BLaER1 treated with 17β-estradiol and CSF1 and Interleukin-3, amounts not matched to agents 10 nM and 100 nM (cell line): ENCODE data around the gene MRAS.
"Not testable (repeated sequence)": the region's sequence is repeated elsewhere in the genome, so short reads cannot be mapped to it uniquely, and the experiment has no call there.

Experiments used
- H3K27ac ChIP-seq, 11 experiments: shearing (Covaris generic); formaldehyde crosslinking; 2 replicates each; pipeline ENCODE4 v1.8.1; 2022
- H3K27me3 ChIP-seq, 11 experiments: shearing (Covaris generic); formaldehyde crosslinking; 2 replicates each; pipeline ENCODE4 v1.8.1; 2022
- H3K36me3 ChIP-seq, 11 experiments: shearing (Covaris generic); formaldehyde crosslinking; 2 replicates each; pipeline ENCODE4 v1.8.1; 2022
- H3K4me1 ChIP-seq, 10 experiments: shearing (Covaris generic); formaldehyde crosslinking; 2 replicates each; pipeline ENCODE4 v1.8.1; 2022
- H3K4me2 ChIP-seq, 11 experiments: shearing (Covaris generic); formaldehyde crosslinking; 2 replicates each; pipeline ENCODE4 v1.8.1; 2022
- H3K4me3 ChIP-seq, 10 experiments: shearing (Covaris generic); formaldehyde crosslinking; 2 replicates each; pipeline ENCODE4 v1.8.1; 2022
- H3K9ac ChIP-seq, 11 experiments: shearing (Covaris generic); formaldehyde crosslinking; 2 replicates each; pipeline ENCODE4 v1.8.1; 2022
- H3K9me3 ChIP-seq, 11 experiments: shearing (Covaris generic); formaldehyde crosslinking; replicated peaks in 1 of 11; 2 replicates each; pipeline ENCODE4 v1.8.1; 2022
- H4K20me1 ChIP-seq, 11 experiments: shearing (Covaris generic); formaldehyde crosslinking; 2 replicates each; pipeline ENCODE4 v1.8.1; 2022
- Cebpa-rat ChIP-seq, 11 experiments: shearing (Covaris generic); IDR thresholded peaks; 2 replicates each; pipeline ENCODE4 v1.8.1; 2022

Gene MRAS

DNA sequence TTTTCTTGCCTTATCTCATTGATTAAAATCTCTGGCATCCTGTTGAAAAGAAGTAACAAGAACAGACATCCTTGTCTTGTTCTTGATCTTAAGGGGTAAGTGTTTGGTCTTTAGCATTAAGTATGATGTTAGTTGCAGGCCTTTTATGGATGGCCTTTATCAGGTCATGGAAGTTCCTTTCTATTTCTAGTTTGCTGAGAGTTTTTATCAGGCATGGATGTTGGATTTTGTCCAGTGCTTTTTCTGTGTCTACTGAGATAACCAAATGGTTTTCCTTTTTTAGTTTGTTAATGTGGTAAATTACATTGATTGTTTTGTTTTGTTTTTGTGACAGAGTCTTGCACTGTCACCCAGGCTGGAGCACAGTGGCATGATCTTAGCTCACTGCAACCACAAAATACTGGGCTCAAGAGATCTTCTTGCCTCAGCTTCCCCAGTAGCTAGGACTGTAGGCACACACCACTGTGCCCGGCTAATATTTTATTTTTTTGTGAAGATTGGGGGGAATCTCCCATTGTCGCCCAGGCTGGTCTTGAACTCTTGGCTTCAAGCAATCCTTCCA lies 26.3 kb downstream of the MRAS start:
- Histone ChIP-seq H3K36me3 (peaks cover 0 to 12% (median 0%) of the 10 kb centered on the region in 11 experiments; a peak in 2 of 22 replicates), H3K4me3 (no peak overlapping the region), H3K27ac (no peak overlapping the region), H4K20me1 (no peaks in the 10 kb centered on the region), H3K9me3 (peaks cover 0 to 18% (median 0%) of the 10 kb centered on the region in 11 experiments; a peak in 4 of 22 replicates), H3K9ac (no peak overlapping the region), H3K4me2 (peak overlapping the region in 2 of 11 experiments; percentile 38 to 54; a peak in 4 of 22 replicates), H3K27me3 (no peaks in the 10 kb centered on the region), H3K4me1 (peaks cover 9 to 79% (median 14%) of the 10 kb centered on the region in 10 experiments; a peak in 19 of 20 replicates)
- TF ChIP-seq Cebpa-rat (IDR thresholded peaks at IDR 0.05), result no peak

DNA sequence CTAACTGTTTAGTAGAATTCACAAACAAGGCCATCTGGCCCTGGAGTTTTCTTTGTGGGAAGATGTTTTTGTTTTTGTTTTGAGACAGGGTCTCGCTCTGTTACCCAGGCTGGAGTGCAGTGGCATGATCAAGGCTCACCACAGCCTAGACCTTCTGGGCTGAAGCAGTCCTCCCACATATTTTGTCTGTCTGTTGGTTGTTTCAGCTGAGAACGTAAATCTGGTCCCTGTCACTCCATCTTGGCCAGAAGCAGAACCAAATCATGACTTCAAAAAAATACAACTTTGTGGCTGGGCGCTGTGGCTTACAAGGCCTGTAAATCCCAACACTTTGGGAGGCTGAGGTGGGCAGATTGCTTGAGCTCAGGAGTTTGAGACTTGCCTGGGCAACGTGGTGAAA lies 27.1 kb downstream of the MRAS start:
- no peak for TF ChIP-seq Cebpa-rat (IDR thresholded peaks at IDR 0.05)
- no peak overlapping the region for H3K27ac ChIP-seq
- peaks cover 0 to 12% (median 0%) of the 10 kb centered on the region in 11 experiments; a peak in 2 of 22 replicates for H3K36me3 ChIP-seq
- H3K9ac ChIP-seq, result no peak overlapping the region
- H3K9me3 ChIP-seq, result peaks cover 0 to 16% (median 0%) of the 10 kb centered on the region in 11 experiments; a peak in 4 of 22 replicates
- H3K4me2 ChIP-seq, result peak overlapping the region in 2 of 11 experiments; percentile 10 to 38; a peak in 3 of 22 replicates
- no peaks in the 10 kb centered on the region for H3K27me3 ChIP-seq
- no peaks in the 10 kb centered on the region for H4K20me1 ChIP-seq
- H3K4me3 ChIP-seq, result no peak overlapping the region
- peaks cover 8 to 71% (median 11%) of the 10 kb centered on the region in 10 experiments; a peak in 19 of 20 replicates for H3K4me1 ChIP-seq

DNA sequence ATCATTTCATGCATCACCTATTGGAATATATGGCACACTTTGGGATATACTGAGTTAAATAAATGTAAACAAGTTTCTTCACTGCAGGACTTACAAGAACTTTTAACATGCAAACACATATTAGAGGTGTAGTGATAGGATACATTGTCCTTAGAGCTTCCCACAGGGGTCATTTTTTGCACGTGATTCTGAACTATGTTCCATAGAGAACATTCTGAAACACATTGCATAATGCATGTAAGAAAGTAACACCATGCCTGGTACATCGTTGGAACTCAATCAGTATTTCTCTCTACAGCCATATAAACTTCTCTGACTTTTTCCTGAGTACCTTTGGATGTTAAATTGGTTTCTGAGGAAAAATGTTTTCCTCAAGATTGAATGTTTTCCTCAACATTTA lies 28.3 kb downstream of the MRAS start:
- Histone ChIP-seq H3K27ac (no peak overlapping the region), H3K4me2 (no peak overlapping the region), H3K4me3 (no peak overlapping the region), H4K20me1 (no peaks in the 10 kb centered on the region), H3K4me1 (peaks cover 3 to 69% (median 5%) of the 10 kb centered on the region in 10 experiments; a peak in 17 of 20 replicates), H3K9me3 (peaks cover 0 to 12% (median 0%) of the 10 kb centered on the region in 11 experiments; a peak in 4 of 22 replicates), H3K9ac (no peak overlapping the region), H3K27me3 (no peaks in the 10 kb centered on the region), H3K36me3 (peaks cover 0 to 12% (median 0%) of the 10 kb centered on the region in 11 experiments; a peak in 2 of 22 replicates)
- no peak for TF ChIP-seq Cebpa-rat (IDR thresholded peaks at IDR 0.05)

GRCh38 chr3:138377212-138377611 lies 28.8 kb downstream of the MRAS start:
- Histone ChIP-seq H3K9me3 (peaks cover 0 to 12% (median 0%) of the 10 kb centered on the region in 11 experiments; a peak in 4 of 22 replicates), H3K36me3 (peaks cover 0 to 12% (median 0%) of the 10 kb centered on the region in 11 experiments; a peak in 2 of 22 replicates), H3K4me1 (peaks cover 0 to 69% (median 2%) of the 10 kb centered on the region in 10 experiments; a peak in 9 of 20 replicates)
- H4K20me1 ChIP-seq, H3K27ac ChIP-seq, H3K27me3 ChIP-seq, H3K4me2 ChIP-seq, H3K9ac ChIP-seq, H3K4me3 ChIP-seq: not testable (repeated sequence)

DNA sequence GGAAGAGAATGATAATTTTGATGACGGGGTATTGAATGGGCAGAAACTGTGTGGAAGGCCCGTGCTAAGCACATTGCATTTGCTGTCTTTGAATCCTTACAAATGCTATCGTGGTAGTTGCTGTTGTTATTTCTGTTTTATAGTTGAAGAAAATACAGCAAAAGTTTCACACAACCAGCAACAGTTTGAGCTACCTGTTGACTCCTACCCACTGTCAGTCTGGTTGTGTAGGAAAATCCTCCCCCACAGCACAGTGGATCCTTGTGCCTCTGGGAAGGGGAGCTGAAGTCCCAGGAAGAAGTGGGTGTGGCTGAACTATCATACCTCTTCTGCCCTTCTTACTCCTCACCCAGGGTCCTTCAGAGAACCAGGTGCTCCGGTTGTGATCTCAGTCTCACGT lies 29.4 kb downstream of the MRAS start:
- peaks cover 0 to 12% (median 0%) of the 10 kb centered on the region in 11 experiments; a peak in 4 of 22 replicates for H3K9me3 ChIP-seq
- H3K4me2 ChIP-seq, result peak overlapping the region in 2 of 11 experiments; percentile 29 to 40; a peak in 4 of 22 replicates
- 0 out of 22 replicates have a peak overlapping the region, but pooled peaks of 1 of the 11 experiments have one; percentile 10 for H3K9ac ChIP-seq
- H3K27ac ChIP-seq, result peak overlapping the region in 1 of 11 experiments; percentile 44; a peak in 3 of 22 replicates
- no peak for TF ChIP-seq Cebpa-rat (IDR thresholded peaks at IDR 0.05)
- H3K36me3 ChIP-seq, result peaks cover 0 to 12% (median 0%) of the 10 kb centered on the region in 11 experiments; a peak in 2 of 22 replicates
- H4K20me1 ChIP-seq, result no peaks in the 10 kb centered on the region
- no peaks in the 10 kb centered on the region for H3K27me3 ChIP-seq
- peaks cover 0 to 69% (median 2%) of the 10 kb centered on the region in 10 experiments; a peak in 7 of 20 replicates for H3K4me1 ChIP-seq
- H3K4me3 ChIP-seq, result no peak overlapping the region

DNA sequence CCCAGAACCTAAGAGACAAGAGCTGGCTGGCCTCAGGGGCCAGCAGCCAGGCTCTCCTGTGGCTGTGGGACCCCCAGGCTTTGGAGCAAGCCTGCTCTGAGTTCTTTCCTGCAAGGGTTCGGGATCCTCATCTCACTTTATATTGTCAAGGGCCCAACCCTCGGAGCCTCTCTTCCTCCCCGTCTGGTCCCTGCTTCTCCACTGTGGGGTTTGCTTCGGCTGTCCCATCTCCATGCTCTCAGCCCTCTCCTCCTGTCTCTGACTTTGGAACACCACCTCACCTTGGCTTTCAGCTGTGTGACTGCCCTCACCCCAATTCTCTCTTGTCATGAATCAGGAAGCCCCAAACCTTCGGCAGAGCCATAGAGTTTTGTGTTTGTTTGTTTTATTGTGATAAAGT lies 30.0 kb downstream of the MRAS start:
- no peaks in the 10 kb centered on the region for H3K27me3 ChIP-seq
- peak overlapping the region in 1 of 11 experiments; percentile 44; a peak in 3 of 22 replicates for H3K27ac ChIP-seq
- H4K20me1 ChIP-seq, result no peaks in the 10 kb centered on the region
- no peak for TF ChIP-seq Cebpa-rat (IDR thresholded peaks at IDR 0.05)
- peaks cover 0 to 12% (median 0%) of the 10 kb centered on the region in 11 experiments; a peak in 4 of 22 replicates for H3K9me3 ChIP-seq
- H3K4me3 ChIP-seq, result no peak overlapping the region
- H3K4me1 ChIP-seq, result peaks cover 0 to 69% (median 2%) of the 10 kb centered on the region in 10 experiments; a peak in 7 of 20 replicates
- H3K4me2 ChIP-seq, result peak overlapping the region in 2 of 11 experiments; percentile 29 to 40; a peak in 4 of 22 replicates
- peak overlapping the region in 1 of 11 experiments; percentile 10; a peak in 1 of 22 replicates for H3K9ac ChIP-seq
- H3K36me3 ChIP-seq, result peaks cover 0 to 12% (median 0%) of the 10 kb centered on the region in 11 experiments; a peak in 2 of 22 replicates

DNA sequence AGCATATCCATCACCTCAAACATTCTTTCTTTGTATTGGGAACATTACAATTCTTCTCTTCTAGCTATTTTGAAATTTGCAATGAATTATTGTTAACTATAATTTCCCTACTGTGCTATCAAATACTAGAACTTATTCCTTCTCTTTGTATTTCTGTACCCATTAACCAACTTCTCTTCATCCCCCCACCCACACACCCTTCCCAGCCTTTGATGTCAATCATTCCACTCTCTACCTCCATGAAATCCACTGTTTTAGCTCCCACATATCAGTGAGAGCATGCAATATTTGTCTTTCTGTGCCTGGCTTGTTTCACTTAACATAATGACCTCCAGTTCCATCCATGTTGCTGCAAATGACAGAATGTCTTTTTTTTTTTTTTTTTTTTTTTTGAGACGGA lies 30.6 kb downstream of the MRAS start:
- H3K4me2 ChIP-seq, result no peak overlapping the region
- peaks cover 0 to 10% (median 0%) of the 10 kb centered on the region in 11 experiments; a peak in 4 of 22 replicates for H3K9me3 ChIP-seq
- no peak overlapping the region for H3K27ac ChIP-seq
- H3K4me3 ChIP-seq, result no peak overlapping the region
- H3K9ac ChIP-seq, result no peak overlapping the region
- TF ChIP-seq Cebpa-rat (IDR thresholded peaks at IDR 0.05), result no peak
- H3K27me3 ChIP-seq, result no peaks in the 10 kb centered on the region
- H3K4me1 ChIP-seq, result peaks cover 0 to 69% (median 2%) of the 10 kb centered on the region in 10 experiments; a peak in 7 of 20 replicates
- no peaks in the 10 kb centered on the region for H4K20me1 ChIP-seq
- peaks cover 0 to 12% (median 0%) of the 10 kb centered on the region in 11 experiments; a peak in 2 of 22 replicates for H3K36me3 ChIP-seq

- Histone ChIP-seq H3K27me3 (no peaks in the 10 kb centered on the region), H3K27ac (peak overlapping the region in 4 of 11 experiments; percentile 16 to 53 (median 46); a peak in 6 of 22 replicates)
These were observed 33.1 kb downstream of the MRAS start for GRCh38 chr3:138381413-138381901.

More at GRCh38 chr3:138381413-138381901, 33.1 kb downstream of the MRAS start:
- Histone ChIP-seq H4K20me1 (no peaks in the 10 kb centered on the region), H3K4me2 (peak overlapping the region in 4 of 11 experiments; percentile 35 to 89 (median 74); a peak in 7 of 22 replicates), H3K4me1 (peaks cover 0 to 63% (median 2%) of the 10 kb centered on the region in 10 experiments; a peak in 7 of 20 replicates), H3K9me3 (no peaks in the 10 kb centered on the region), H3K9ac (peak overlapping the region in 3 of 11 experiments; percentile 40 to 66 (median 56); a peak in 5 of 22 replicates), H3K36me3 (no peaks in the 10 kb centered on the region), H3K4me3 (no peak overlapping the region)
- TF ChIP-seq Cebpa-rat (IDR thresholded peaks at IDR 0.05), result no peak
